Measurements from ENCODE around the gene ABCC11.

GRCh38 chr16:48176635-48177408, 70.5 kb downstream of the ABCC11 start:
- TF ChIP-seq POLR2A (IDR thresholded peaks at IDR 0.05) = no peak
- no peak for TF ChIP-seq CTCF (IDR thresholded peaks at IDR 0.05)

Data from Peyer's patch (tissue), 4 donors.